Measurements from ENCODE around the gene AARSD1.

Gene AARSD1

DNA sequence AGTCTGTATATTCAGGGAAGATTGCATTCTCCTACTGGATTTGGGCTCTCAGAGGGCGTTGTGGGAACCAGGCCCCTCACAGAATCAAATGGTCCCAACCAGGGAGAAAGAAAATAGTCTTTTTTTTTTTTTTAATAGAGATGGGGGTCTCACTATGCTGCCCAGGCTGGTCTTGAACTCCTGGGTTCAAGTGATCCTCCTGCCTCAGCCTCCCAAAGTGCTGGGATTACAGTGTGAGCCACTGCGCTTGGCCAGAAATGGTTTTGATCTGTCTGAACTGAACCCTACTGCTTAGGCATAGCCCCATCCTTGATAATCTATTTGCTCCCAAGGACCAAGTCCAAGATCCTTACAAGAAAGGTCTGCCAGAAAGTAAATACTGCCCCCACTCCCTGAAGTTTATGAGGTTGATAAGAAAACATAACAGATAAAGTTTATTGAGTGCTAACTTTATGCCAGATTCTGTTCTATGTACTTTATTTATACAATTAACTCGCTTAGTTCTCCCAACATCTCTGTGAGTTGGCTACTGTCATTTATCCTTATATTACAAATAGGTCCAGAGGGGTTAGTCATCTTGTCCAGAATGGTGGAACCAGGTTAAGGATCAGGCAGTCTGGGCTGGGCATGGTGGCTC is 50.2 kb downstream of the AARSD1 start:
- TF ChIP-seq, protein P1, sequence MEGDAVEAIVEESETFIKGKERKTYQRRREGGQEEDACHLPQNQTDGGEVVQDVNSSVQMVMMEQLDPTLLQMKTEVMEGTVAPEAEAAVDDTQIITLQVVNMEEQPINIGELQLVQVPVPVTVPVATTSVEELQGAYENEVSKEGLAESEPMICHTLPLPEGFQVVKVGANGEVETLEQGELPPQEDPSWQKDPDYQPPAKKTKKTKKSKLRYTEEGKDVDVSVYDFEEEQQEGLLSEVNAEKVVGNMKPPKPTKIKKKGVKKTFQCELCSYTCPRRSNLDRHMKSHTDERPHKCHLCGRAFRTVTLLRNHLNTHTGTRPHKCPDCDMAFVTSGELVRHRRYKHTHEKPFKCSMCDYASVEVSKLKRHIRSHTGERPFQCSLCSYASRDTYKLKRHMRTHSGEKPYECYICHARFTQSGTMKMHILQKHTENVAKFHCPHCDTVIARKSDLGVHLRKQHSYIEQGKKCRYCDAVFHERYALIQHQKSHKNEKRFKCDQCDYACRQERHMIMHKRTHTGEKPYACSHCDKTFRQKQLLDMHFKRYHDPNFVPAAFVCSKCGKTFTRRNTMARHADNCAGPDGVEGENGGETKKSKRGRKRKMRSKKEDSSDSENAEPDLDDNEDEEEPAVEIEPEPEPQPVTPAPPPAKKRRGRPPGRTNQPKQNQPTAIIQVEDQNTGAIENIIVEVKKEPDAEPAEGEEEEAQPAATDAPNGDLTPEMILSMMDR (IDR thresholded peaks at IDR 0.05; ENCODE audit: insufficient read depth, low read length, missing control alignments), result no peak
- DNase-seq (ENCODE audit: low read depth, low spot score), result no peak
- CTCF ChIA-PET, result no interaction called here
- POLR2A ChIA-PET, result no interaction called here
- H3K4me3 ChIP-seq (ENCODE audit: low read depth, low read length), result no peak overlapping the region

DNA sequence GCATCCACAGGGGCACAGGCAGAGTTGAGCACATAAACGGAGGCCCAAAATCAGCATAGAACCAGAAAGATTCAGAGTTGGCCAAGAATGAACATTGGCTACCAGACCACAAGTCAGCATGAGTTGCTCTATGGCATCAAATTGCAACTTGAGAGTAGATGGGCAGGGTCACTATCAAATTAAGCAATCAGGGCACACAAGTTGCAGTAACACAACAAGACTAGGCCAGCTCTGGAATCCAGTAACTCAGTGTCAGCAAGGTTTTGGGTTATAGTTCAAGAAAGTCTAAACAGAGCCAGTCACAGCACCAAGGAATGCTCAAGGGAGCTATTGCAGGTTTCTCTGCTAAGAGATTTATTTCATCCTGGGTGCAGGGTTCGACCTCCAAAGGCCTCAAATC is 50.7 kb downstream of the AARSD1 start:
- ChIA-PET CTCF (no interaction called here), POLR2A (no interaction called here)
- H3K4me3 ChIP-seq (ENCODE audit: low read depth, low read length), result no peak overlapping the region
- TF ChIP-seq, protein P1 (IDR thresholded peaks at IDR 0.05; ENCODE audit: insufficient read depth, low read length, missing control alignments), result no peak
- no peak for DNase-seq (ENCODE audit: low read depth, low spot score)

DNA sequence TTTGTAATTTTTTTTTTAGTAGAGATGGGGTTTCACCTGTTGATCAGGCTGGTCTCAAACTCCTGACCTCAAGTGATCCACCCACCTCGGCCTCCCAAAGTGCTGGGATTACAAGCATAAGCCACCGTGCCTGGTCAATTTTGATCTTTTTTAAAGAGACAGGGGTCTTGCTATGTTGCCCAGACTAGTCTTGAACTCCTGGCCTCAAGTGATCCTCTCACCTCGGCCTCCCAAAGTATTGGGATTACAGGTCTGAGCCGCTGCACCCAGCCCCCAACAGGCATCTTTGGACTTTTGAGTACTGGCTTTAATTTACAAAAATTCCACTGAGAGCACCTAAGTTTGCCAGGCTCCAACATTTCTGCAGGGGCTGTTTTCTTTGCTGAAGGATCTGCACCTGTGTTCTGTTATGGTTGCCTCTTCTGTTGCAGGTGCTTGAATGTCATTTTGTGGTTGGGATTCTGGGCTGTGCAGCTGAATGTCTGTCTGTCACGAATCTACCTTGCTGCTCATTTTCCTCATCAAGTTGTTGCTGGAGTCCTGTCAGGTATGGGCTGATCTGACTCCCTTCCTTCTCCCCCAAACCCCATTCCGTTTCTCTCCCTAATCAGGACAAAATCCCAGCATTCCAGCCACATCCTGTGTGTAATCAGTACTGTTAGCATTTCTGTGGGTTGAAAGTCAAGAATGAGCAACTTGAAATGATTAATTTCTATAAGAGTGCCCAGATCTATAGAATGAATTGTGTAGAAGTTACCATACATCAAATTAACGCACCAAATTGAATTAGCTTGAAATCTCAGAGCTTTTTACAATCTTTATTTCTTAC is 55.2 kb downstream of the AARSD1 start:
- no peak overlapping the region for H3K4me3 ChIP-seq (ENCODE audit: low read depth, low read length)
- TF ChIP-seq, protein P1 (IDR thresholded peaks at IDR 0.05; ENCODE audit: insufficient read depth, low read length, missing control alignments), result no peak
- no peak for DNase-seq (ENCODE audit: low read depth, low spot score)
- ChIA-PET CTCF (interaction anchor here (0.8 to 1.1 kb wide), 2 partner anchors 21 to 66 kb away, joined by 3 read pairs; no protein-coding TSS in a partner anchor), POLR2A (interaction anchor here (0.6 kb wide), 1 partner anchor 40 kb away, joined by 3 read pairs; no protein-coding TSS in a partner anchor)

DNA sequence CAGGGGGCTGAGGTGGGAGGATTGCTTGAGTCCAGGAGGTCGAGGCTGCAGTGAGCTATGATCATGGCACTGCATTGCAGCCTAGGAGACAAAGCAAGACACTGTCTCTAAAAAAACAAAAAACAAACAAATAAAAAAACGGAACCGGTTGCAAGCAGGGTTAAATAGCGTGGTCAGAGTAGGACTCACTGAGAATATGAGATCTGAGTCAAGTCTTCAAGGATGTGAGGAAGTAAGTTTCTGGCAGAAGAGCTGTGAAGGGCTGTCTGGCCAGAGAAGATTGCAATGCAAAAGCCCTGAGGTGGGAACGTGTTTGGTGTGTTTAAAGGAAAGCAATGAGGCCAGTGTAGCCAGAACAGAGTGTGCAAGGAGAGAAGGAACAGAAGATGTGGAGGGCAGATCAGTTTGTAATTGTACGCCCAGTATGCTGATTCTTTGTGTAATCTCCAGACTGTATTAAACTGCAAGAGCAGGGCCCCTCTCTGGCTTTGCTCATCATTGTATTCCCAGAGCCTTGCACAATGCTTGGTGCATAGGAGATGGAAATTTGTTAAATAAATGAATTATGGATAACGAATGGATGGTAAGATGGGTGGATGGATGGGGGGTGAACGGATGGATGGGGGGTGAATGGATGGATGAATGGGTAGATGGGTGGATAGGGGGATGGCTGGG is 57.3 kb downstream of the AARSD1 start:
- TF ChIP-seq, protein P1 (IDR thresholded peaks at IDR 0.05; ENCODE audit: insufficient read depth, low read length, missing control alignments), result no peak
- CTCF ChIA-PET, result no interaction called here
- no peak overlapping the region for H3K4me3 ChIP-seq (ENCODE audit: low read depth, low read length)
- POLR2A ChIA-PET, result no interaction called here
- no peak for DNase-seq (ENCODE audit: low read depth, low spot score)

DNA sequence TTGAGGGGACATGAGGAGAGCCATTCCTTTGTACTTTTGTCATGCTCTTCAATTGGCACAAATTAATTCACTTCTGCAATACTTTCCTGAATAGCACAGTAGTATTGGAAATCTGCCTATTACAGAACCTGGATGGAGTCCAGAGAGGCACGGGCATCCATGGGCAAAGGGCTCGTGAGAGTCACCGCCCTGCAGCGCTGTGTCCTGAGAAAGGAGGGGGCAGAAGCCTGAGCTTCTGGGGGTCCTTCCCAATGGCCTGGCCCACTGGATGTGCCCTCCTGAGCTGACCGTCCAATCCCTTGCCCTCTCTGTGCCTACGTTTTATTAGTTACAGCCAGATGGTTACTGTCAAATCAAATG is 60.2 kb downstream of the AARSD1 start:
- no peak overlapping the region for H3K4me3 ChIP-seq (ENCODE audit: low read depth, low read length)
- ChIA-PET CTCF (interaction anchor here (1.4 kb wide), 1 partner anchor 16 kb away, joined by 4 read pairs; no protein-coding TSS in a partner anchor), POLR2A (no interaction called here)
- DNase-seq (ENCODE audit: low read depth, low spot score), result no peak
- TF ChIP-seq, protein P1 (IDR thresholded peaks at IDR 0.05; ENCODE audit: insufficient read depth, low read length, missing control alignments), result no peak
